Measurements from ENCODE around the gene CKS2. TPM values are rescaled to one million over a fixed set of nuclear protein-coding genes. Genes with fewer than 3 reads are reported as not detected.

CKS2 gene
- total RNA-seq, 4 donors from 2014 or later = 6.5 to 13.2 (median 6.9) TPM

DNA sequence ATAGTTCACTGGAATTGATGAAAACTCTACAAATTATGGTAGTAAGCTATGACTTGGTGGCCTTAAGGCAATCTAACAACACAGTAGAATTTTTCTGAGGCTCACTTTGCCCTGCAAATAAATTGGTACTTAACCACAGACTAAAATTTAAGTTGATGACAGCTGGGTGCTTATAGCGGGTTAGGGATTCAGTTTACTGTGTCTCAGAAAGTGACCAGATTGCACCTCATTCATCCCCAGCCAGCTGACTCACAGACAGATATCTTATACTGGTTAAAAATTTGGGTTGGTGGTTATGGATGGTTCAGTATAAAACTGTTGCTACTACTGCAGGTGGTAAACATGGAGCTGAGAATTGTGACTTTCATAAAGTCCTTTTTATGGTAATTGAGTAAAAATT is 2.8 kb downstream of the CKS2 start:
- Histone ChIP-seq H3K4me1 (peaks cover 24 to 31% of the 10 kb centered on the region in 2 donors), H3K27ac (no peak overlapping the region), H3K36me3 (no peaks in the 10 kb centered on the region), H3K4me3 (no peak overlapping the region), H3K9me3 (no peaks in the 10 kb centered on the region), H3K27me3 (no peaks in the 10 kb centered on the region)
- in situ Hi-C loops (cut with MboI; ENCODE audit: low sequenced_read_pairs in 4 of 4) (loop anchor here in 1 of 4 donors (25.0 kb wide), 1 partner anchor 798 kb away; no protein-coding TSS in a partner anchor), intact Hi-C loops (cut with DNase I; ENCODE audit: low total_unique reads) (loop anchor here (10.0 kb wide), 3 partner anchors 561 to 1881 kb away; no protein-coding TSS in a partner anchor)
- no peak for ATAC-seq
- TF ChIP-seq CTCF (IDR thresholded peaks at IDR 0.05 in 4 of 5, conservative IDR thresholded peaks at IDR 0.05 in 1 of 5) (no peak), POLR2A (IDR thresholded peaks at IDR 0.05) (no peak)
- DNase-seq = no peak

GRCh38 chr9:89314955-89315354 is 4.0 kb downstream of the CKS2 start:
- no peaks in the 10 kb centered on the region for H3K36me3 ChIP-seq
- intact Hi-C loops (cut with DNase I; ENCODE audit: low total_unique reads) (loop anchor here (5.0 to 10.0 kb wide), 4 partner anchors 37 to 1880 kb away; no protein-coding TSS in a partner anchor), in situ Hi-C loops (cut with MboI; ENCODE audit: low sequenced_read_pairs in 4 of 4) (loop anchor here in 1 of 4 donors (25.0 kb wide), 1 partner anchor 797 kb away; no protein-coding TSS in a partner anchor)

DNA sequence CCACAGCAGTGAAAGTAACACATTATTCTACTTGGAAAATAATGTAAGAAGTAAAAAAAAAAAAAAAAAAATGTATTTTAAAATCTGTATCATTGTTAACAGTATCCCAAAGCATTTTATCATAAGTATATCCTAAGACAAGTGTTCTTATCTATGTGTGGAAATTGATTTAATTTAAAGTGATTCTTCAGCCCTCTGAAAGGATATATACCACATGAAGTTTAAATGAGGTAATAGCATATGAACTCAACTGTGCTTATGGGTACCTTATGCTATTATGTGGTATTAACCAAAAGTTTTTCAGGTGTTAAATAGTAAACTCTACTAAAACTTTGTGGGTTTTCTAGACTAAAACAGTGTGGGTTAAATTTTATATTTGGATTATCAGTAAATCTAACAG is 4.5 kb downstream of the CKS2 start:
- no peak overlapping the region for H3K27ac ChIP-seq
- peaks cover 25 to 32% of the 10 kb centered on the region in 2 donors for H3K4me1 ChIP-seq
- intact Hi-C loops (cut with DNase I; ENCODE audit: low total_unique reads) = loop anchor here (5.0 to 10.0 kb wide), 4 partner anchors 37 to 1879 kb away; no protein-coding TSS in a partner anchor
- in situ Hi-C loops (cut with MboI; ENCODE audit: low sequenced_read_pairs in 4 of 4) = loop anchor here in 1 of 4 donors (25.0 kb wide), 1 partner anchor 797 kb away; no protein-coding TSS in a partner anchor
- H3K36me3 ChIP-seq = no peaks in the 10 kb centered on the region
- no peaks in the 10 kb centered on the region for H3K27me3 ChIP-seq
- DNase-seq (no peak), ATAC-seq (no peak)
- no peak overlapping the region for H3K4me3 ChIP-seq
- H3K9me3 ChIP-seq = no peaks in the 10 kb centered on the region
- TF ChIP-seq CTCF (IDR thresholded peaks at IDR 0.05 in 4 of 5, conservative IDR thresholded peaks at IDR 0.05 in 1 of 5) = no peak
- no peak for TF ChIP-seq POLR2A (IDR thresholded peaks at IDR 0.05)

More at GRCh38 chr9:89314955-89315354, 4.0 kb downstream of the CKS2 start:
- TF ChIP-seq POLR2A (IDR thresholded peaks at IDR 0.05) = no peak
- no peak for TF ChIP-seq CTCF (IDR thresholded peaks at IDR 0.05 in 4 of 5, conservative IDR thresholded peaks at IDR 0.05 in 1 of 5)
- H3K4me3 ChIP-seq = no peak overlapping the region
- no peaks in the 10 kb centered on the region for H3K27me3 ChIP-seq
- ATAC-seq = no peak
- peaks cover 22 to 27% of the 10 kb centered on the region in 2 donors for H3K4me1 ChIP-seq
- no peak overlapping the region for H3K27ac ChIP-seq
- no peak for DNase-seq
- H3K9me3 ChIP-seq = no peaks in the 10 kb centered on the region

- DNase-seq = no peak
- in situ Hi-C loops (cut with MboI; ENCODE audit: low sequenced_read_pairs in 4 of 4) = loop anchor here in 1 of 4 donors (25.0 kb wide), 1 partner anchor 795 kb away; no protein-coding TSS in a partner anchor
- ATAC-seq = no peak
- Histone ChIP-seq H3K27ac (peak overlapping the region in 3 of 4 donors; percentile 87 to 99 (median 98)), H3K4me1 (peaks cover 32 to 34% of the 10 kb centered on the region in 2 donors), H3K4me3 (peak overlapping the region in 1 of 4 donors; percentile 69), H3K27me3 (no peaks in the 10 kb centered on the region), H3K36me3 (no peaks in the 10 kb centered on the region), H3K9me3 (no peaks in the 10 kb centered on the region)
- TF ChIP-seq POLR2A (IDR thresholded peaks at IDR 0.05) = no peak
- intact Hi-C loops (cut with DNase I; ENCODE audit: low total_unique reads) = loop anchor here (5.0 to 10.0 kb wide), 4 partner anchors 35 to 1878 kb away; no protein-coding TSS in a partner anchor
Observed at GRCh38 chr9:89317282-89317681, 6.3 kb downstream of the CKS2 start.
